Testis (tissue), 2 donors: Measurements from ENCODE around the gene FBXL19.

Experiments used
- POLR2A ChIP-seq: fragments of 450-650 bp; IDR thresholded peaks from one replicate; pipeline ENCODE4 v1.6.1; 2017; ENCODE audit warnings: antibody characterized with exemption, mild to moderate bottlenecking, moderate library complexity
- TF ChIP-seq, protein P1 (sequence below), 3 experiments: fragments of 450-650 bp in 2 of 3; fragments of 200-600 bp in 1 of 3; sonication (generic) in 1 of 3; IDR thresholded peaks; one replicate each; pipeline ENCODE4 v1.5.1; 2016 to 2019; ENCODE audit warnings: antibody characterized with exemption in 3 of 3, mild to moderate bottlenecking in 2 of 3, moderate library complexity in 1 of 3

GRCh38 chr16:30901201-30902028 lies 22.0 kb upstream of the FBXL19 start:
- TF ChIP-seq POLR2A, result no peak
- TF ChIP-seq, protein P1, sequence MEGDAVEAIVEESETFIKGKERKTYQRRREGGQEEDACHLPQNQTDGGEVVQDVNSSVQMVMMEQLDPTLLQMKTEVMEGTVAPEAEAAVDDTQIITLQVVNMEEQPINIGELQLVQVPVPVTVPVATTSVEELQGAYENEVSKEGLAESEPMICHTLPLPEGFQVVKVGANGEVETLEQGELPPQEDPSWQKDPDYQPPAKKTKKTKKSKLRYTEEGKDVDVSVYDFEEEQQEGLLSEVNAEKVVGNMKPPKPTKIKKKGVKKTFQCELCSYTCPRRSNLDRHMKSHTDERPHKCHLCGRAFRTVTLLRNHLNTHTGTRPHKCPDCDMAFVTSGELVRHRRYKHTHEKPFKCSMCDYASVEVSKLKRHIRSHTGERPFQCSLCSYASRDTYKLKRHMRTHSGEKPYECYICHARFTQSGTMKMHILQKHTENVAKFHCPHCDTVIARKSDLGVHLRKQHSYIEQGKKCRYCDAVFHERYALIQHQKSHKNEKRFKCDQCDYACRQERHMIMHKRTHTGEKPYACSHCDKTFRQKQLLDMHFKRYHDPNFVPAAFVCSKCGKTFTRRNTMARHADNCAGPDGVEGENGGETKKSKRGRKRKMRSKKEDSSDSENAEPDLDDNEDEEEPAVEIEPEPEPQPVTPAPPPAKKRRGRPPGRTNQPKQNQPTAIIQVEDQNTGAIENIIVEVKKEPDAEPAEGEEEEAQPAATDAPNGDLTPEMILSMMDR (IDR thresholded peaks at IDR 0.05), result no peak
